HuH-7 (cell line): Measurements from ENCODE around the gene ARSK.

Source experiments
- DNase-seq: peaks from one replicate; pipeline ENCODE4 v3.0.0; 2011; ENCODE audit warnings: low spot score

ARSK gene

GRCh38 chr5:95647886-95648860 lies 93.3 kb downstream of the ARSK start:
- DNase-seq: no peak

- DNase-seq: no peak
Observed at GRCh38 chr5:95649274-95649673, 94.4 kb downstream of the ARSK start.

GRCh38 chr5:95649842-95650620 lies 95.1 kb downstream of the ARSK start:
- no peak for DNase-seq

- DNase-seq: no peak
Observed at GRCh38 chr5:95652849-95653248, 97.9 kb downstream of the ARSK start.

GRCh38 chr5:95654196-95654595 lies 99.3 kb downstream of the ARSK start:
- DNase-seq: no peak
